Mucosa of rectum (tissue), 2 donors: ENCODE data around the gene KCNS3.

Experiments
- H3K27ac ChIP-seq, 2 donors: one replicate each; pipeline ENCODE4 v1.7.0; 2013; ENCODE audit warnings: inconsistent platforms in 2 of 2, low read depth in 2 of 2, low read length in 2 of 2
- H3K27me3 ChIP-seq, 2 donors: one replicate each; pipeline ENCODE4 v1.7.0; 2013; ENCODE audit warnings: low read length in 2 of 2; ENCODE audit not compliant: control insufficient read depth in 2 of 2, insufficient read depth in 2 of 2
- H3K36me3 ChIP-seq, 2 donors: one replicate each; pipeline ENCODE4 v1.7.0; 2013; ENCODE audit warnings: low read length in 2 of 2; ENCODE audit not compliant: control insufficient read depth in 2 of 2, insufficient read depth in 2 of 2
- H3K4me1 ChIP-seq, 2 donors: one replicate each; pipeline ENCODE4 v1.7.0; 2013; ENCODE audit warnings: low read length in 2 of 2, mild to moderate bottlenecking in 1 of 2; ENCODE audit not compliant: control insufficient read depth in 2 of 2, insufficient read depth in 2 of 2
- H3K4me3 ChIP-seq, 2 donors: one replicate each; pipeline ENCODE4 v1.7.0; 2013; ENCODE audit warnings: low read length in 2 of 2
- H3K9ac ChIP-seq, 2 donors: one replicate each; pipeline ENCODE4 v1.7.0; 2013; ENCODE audit warnings: low read length in 2 of 2, low read depth in 1 of 2, mild to moderate bottlenecking in 1 of 2
- H3K9me3 ChIP-seq, 2 donors: one replicate each; pipeline ENCODE4 v1.7.0; 2013; ENCODE audit warnings: low read length in 2 of 2; ENCODE audit not compliant: control insufficient read depth in 2 of 2
- donor health status: healthy.
- donor health status: Normal muscosa, but diverticular disease.

KCNS3 gene

DNA sequence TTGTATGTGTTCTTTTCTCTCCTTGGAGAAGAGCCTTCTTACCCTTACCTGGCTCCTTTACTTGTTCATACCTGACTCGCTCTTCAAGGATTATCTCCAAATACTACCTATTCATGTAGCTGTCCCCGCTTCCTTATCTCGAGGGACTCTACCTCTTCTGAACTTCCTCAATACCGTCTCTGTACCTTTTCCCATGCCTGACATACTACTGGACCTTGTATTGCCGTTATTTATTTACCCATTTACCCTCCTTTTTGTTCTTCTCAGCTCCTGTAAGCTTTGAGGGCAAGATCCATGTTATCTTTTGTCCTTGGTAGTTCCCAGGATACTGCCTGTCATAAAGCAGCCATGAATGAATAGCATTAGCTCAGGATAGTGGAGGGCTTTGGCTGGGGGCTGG is 32.5 kb downstream of the KCNS3 start:
- Histone ChIP-seq H3K27ac (no peak overlapping the region), H3K9ac (no peak overlapping the region), H3K4me3 (no peak overlapping the region), H3K36me3 (no peaks in the 10 kb centered on the region), H3K4me1 (no peaks in the 10 kb centered on the region), H3K9me3 (no peaks in the 10 kb centered on the region), H3K27me3 (no peaks in the 10 kb centered on the region)

DNA sequence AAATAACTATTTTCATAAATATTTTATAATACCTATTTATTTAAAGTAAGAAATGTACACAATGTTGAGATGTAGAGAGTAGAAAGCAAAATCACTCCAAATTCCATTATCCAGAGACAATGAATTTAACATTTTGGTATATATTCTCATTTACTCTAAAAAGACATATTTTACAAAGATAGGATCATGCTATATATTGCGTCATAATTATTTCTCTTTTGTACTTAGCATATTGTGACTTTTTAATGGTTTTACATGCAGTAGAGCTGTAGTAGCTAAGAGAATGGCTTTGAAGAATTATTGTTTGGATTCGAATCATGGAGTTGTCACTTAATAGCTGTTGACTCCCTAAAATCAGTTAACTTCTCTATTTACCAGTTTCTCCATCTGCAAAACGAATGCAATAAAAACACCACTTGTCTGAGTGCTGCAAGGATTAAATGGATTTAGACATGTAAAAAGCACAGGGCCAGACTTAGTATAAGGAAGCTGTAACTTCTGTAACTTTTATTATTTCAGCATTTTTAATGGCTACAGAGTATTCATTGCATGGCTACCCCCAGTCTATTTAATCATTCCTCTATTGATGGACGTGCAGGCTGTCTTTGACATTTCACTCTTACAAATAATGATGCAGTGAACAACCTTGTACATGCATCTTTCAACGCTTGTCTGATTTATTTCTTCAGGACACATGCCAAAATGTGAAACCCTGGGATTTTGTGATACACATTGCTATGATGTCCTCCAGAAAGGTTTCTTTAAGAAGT is 33.2 kb downstream of the KCNS3 start:
- Histone ChIP-seq H3K9ac (no peak overlapping the region), H3K9me3 (no peaks in the 10 kb centered on the region), H3K4me1 (no peaks in the 10 kb centered on the region), H3K27ac (no peak overlapping the region), H3K27me3 (no peaks in the 10 kb centered on the region), H3K4me3 (no peak overlapping the region), H3K36me3 (no peaks in the 10 kb centered on the region)

DNA sequence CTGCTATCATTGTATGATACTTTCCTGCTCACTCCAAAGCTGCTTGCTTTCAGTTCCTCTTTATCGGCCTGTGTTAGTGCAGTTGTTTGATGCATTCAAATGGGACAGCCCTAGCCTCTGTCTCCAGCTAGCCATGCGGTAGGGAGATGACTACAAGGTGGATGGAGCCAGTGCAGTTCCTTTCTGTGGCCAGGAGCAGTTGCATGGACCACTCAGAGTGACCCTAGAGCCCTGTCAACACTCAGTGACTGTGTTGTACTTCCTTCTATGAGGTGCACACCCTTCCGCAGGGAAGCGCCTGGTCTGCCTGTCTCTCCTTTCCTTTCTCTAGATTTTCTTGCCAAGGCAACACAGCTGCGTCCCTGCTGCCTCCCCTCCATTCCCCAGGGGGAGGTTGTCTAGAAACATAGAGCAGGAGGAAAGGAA is 33.8 kb downstream of the KCNS3 start:
- no peaks in the 10 kb centered on the region for H3K36me3 ChIP-seq
- no peaks in the 10 kb centered on the region for H3K4me1 ChIP-seq
- H3K9ac ChIP-seq = no peak overlapping the region
- no peaks in the 10 kb centered on the region for H3K9me3 ChIP-seq
- H3K4me3 ChIP-seq = no peak overlapping the region
- H3K27me3 ChIP-seq = no peaks in the 10 kb centered on the region
- H3K27ac ChIP-seq = no peak overlapping the region

DNA sequence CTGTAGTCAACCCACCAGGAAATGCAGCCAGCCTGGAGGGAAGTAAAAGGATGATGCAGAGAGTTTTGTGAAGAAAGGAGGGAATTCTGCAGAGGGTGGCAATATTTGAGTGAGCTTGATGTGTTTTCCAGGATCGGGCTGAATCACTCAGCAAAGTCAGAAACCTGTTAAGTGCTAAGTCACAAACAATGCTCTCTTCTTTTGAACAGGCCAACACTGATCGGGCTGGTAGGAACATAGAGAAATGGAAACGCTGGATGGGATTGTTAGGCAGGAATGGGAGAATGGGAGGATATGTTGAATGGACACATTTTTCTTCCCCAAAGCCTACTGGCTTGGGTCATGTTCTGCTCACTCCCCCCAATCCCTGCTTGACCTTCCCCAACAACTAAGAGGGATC is 36.6 kb downstream of the KCNS3 start:
- no peaks in the 10 kb centered on the region for H3K36me3 ChIP-seq
- H3K27ac ChIP-seq = no peak overlapping the region
- H3K4me3 ChIP-seq = no peak overlapping the region
- no peaks in the 10 kb centered on the region for H3K27me3 ChIP-seq
- H3K9ac ChIP-seq = no peak overlapping the region
- no peaks in the 10 kb centered on the region for H3K9me3 ChIP-seq
- H3K4me1 ChIP-seq = no peaks in the 10 kb centered on the region

DNA sequence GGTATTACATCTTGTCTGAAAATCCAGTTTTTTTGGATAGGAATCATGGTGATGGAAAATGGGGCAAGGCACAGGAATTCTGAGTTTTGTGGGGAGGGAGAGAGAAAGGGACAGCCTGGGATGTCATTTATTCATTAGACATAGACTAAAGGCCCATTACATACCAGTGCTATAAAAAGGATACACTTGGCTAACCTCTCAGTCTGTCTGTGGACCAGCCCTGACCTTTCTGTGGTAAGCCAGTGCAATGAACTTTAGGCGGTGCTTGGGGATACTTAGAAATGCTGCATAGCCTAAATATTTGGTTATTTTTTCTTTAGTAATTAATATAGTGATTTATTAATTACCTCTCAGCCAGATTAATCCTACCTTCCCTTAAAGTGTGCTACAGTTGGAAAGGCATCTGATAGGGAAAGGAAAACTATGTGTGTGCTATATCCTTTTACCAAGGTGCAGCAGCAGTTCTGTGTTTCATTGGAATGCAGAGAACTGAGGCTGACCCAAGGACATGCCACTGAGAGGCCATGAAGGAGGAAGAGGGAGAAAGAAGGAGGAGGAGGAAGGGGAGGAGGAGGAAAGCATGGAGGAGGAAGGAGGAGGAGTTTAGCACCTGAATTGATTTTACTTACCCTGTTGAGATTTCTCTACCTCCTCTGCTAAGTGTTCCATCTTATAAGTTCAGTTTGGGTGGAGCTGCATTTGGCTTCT is 37.5 kb downstream of the KCNS3 start:
- Histone ChIP-seq H3K27me3 (no peaks in the 10 kb centered on the region), H3K4me3 (no peak overlapping the region), H3K9ac (no peak overlapping the region), H3K4me1 (no peaks in the 10 kb centered on the region), H3K27ac (no peak overlapping the region), H3K36me3 (no peaks in the 10 kb centered on the region), H3K9me3 (no peaks in the 10 kb centered on the region)

DNA sequence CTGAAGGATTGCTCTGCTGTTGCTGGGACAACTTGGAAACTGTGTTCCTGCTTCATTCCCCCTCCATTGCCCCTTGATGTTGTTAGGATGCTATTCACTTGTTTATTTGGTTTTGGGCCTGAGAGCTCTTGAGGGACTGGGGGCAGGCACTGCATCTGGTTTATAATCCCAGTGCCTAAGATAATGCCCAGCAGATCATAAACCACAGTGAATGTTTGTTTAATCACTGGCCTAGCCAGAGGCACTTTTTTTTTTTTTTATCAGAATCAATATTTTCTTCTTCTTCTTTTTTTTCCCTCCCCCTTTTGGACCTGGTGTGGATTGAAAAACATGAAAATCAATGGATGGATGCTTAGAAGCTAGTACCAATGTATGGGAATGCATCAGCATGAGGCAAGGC is 38.1 kb downstream of the KCNS3 start:
- Histone ChIP-seq H3K27me3 (no peaks in the 10 kb centered on the region), H3K27ac (no peak overlapping the region), H3K4me1 (no peaks in the 10 kb centered on the region), H3K9me3 (no peaks in the 10 kb centered on the region), H3K36me3 (no peaks in the 10 kb centered on the region), H3K9ac (no peak overlapping the region), H3K4me3 (no peak overlapping the region)

DNA sequence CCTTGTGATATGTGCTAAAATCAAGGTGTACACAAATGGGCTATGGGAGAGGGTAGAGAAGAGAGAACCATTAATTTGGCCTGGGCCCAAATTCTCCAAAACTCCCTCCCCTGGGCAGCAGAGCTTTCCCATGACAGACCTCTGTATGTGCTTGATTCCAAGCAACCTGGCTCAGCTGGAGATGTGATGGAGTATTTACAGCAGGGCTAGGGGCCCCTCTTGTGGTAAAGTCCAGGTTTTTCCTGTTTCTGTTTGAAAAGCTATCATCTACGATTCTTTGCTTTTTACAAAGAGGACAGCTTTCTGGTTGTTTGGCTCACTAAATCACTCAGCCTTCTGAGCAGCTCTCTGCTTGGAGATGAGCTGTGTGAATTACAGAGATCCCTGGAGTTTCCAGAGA is 40.3 kb downstream of the KCNS3 start:
- Histone ChIP-seq H3K4me1 (no peaks in the 10 kb centered on the region), H3K27ac (no peak overlapping the region), H3K4me3 (no peak overlapping the region)

DNA sequence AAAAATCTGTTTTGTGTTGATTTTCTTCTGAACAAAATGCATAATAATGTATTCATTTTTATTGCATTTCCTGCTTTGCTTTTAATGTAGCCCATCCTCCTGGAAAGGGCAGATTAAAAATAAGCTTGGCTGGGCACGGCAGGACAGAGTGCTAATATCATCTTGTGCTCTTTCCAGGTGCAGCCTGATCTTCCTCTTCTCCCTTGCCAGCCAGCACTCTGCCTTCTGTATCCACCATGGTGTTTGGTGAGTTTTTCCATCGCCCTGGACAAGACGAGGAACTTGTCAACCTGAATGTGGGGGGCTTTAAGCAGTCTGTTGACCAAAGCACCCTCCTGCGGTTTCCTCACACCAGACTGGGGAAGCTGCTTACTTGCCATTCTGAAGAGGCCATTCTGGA is 52.3 kb downstream of the KCNS3 start:
- no peak overlapping the region for H3K27ac ChIP-seq
- no peaks in the 10 kb centered on the region for H3K27me3 ChIP-seq

More for the DNA sequence above, 40.3 kb downstream of the KCNS3 start:
- Histone ChIP-seq H3K9me3 (no peaks in the 10 kb centered on the region), H3K36me3 (no peaks in the 10 kb centered on the region), H3K9ac (no peak overlapping the region), H3K27me3 (no peaks in the 10 kb centered on the region)

DNA sequence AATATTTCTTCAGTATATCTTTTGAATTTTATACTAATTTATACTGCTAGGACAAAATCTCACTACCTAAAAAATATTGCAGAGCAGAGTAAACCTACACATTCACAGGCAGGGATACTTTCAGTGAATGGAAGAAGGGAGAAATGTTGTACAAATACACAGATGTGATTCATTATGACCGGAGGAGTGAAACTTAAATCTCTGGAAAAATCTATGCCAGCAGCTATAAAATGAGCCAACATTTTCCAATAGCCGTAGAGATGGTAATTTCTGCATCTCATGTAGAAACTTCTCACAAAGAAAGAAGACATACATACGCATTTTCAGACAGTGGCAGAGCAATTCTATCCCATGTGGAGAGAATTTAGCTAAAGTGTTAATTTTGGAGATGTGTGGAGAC is 54.8 kb downstream of the KCNS3 start:
- Histone ChIP-seq H3K4me3 (no peak overlapping the region), H3K9me3 (no peaks in the 10 kb centered on the region), H3K27ac (no peak overlapping the region), H3K9ac (no peak overlapping the region), H3K4me1 (no peaks in the 10 kb centered on the region), H3K27me3 (no peaks in the 10 kb centered on the region), H3K36me3 (peaks cover 0 to 4% of the 10 kb centered on the region in 2 donors)

More for the DNA sequence above, 52.3 kb downstream of the KCNS3 start:
- Histone ChIP-seq H3K4me1 (no peaks in the 10 kb centered on the region), H3K9ac (no peak overlapping the region), H3K9me3 (no peaks in the 10 kb centered on the region), H3K4me3 (no peak overlapping the region), H3K36me3 (peaks cover 0 to 4% of the 10 kb centered on the region in 2 donors)

DNA sequence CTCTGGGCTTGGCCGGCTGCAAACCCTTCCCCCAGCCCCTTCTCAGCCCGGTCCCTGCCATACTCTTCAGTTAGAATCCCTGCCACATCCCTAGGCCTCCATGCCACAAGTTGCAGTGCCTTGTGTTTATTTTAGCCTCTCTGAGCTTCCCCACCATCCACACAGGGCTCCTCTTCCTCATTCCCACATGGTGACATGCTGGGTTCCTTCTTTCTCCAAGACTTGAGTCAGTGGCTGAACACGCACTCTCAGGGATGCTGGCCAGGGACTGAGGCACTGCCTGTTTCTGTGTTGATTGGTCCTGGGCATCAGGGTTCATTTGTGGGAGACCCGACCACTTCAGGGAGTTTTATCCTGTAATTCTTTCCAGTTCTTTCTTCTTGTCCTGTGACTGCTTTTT is 56.3 kb downstream of the KCNS3 start:
- no peaks in the 10 kb centered on the region for H3K27me3 ChIP-seq
- H3K4me3 ChIP-seq = no peak overlapping the region
- H3K27ac ChIP-seq = no peak overlapping the region
- no peaks in the 10 kb centered on the region for H3K9me3 ChIP-seq
- no peaks in the 10 kb centered on the region for H3K4me1 ChIP-seq
- H3K36me3 ChIP-seq = peaks cover 0 to 4% of the 10 kb centered on the region in 2 donors
- H3K9ac ChIP-seq = no peak overlapping the region
